Measurements from ENCODE around the gene EGLN3.

GRCh38 chr14:33929799-33930408, 21.0 kb downstream of the EGLN3 start:
- TF ChIP-seq CTCF (IDR thresholded peaks at IDR 0.05 in 4 of 5, conservative IDR thresholded peaks at IDR 0.05 in 1 of 5), result no peak
- no peak for TF ChIP-seq POLR2A (IDR thresholded peaks at IDR 0.05)
